Measurements from ENCODE around the gene ANAPC15.

The ANAPC15 gene

GRCh38 chr11:72114570-72114969 lies 2.1 kb upstream of the ANAPC15 start:
- H3K79me1 ChIP-seq (replicated peaks; ENCODE audit: low read length, poor library complexity, severe bottlenecking): no peaks in the 10 kb centered on the region
- peak overlapping the region in 1 of 2 experiments; percentile 50 for H3K4me3 ChIP-seq (ENCODE audit: insufficient read depth in 1 of 2, low read depth in 1 of 2, low read length in 2 of 2)
- WGBS: 97% methylated on average over 1 of the region's 1 CpG

GRCh38 chr11:72112978-72113808 lies 698 bp upstream of the ANAPC15 start:
- Histone ChIP-seq H2AK5ac (ENCODE audit: low read length, severe bottlenecking) (peak overlapping the region; percentile 95), H3K23ac (ENCODE audit: low read length in 2 of 2) (no peak overlapping the region), H3K4ac (ENCODE audit: low read depth in 1 of 2, low read length in 2 of 2) (peak overlapping the region; percentile 54 to 93), H3K79me1 (replicated peaks; ENCODE audit: low read length, poor library complexity, severe bottlenecking) (no peaks in the 10 kb centered on the region), H2BK15ac (ENCODE audit: low read depth, poor library complexity, severe bottlenecking) (peak overlapping the region; percentile 77), H4K91ac (ENCODE audit: low read length) (peak overlapping the region; percentile 78), H2BK5ac (ENCODE audit: low read depth, low read length, poor library complexity, severe bottlenecking) (peak overlapping the region; percentile 3), H3K4me3 (ENCODE audit: insufficient read depth in 1 of 2, low read depth in 1 of 2, low read length in 2 of 2) (peak overlapping the region in 1 of 2 experiments; percentile 81), H2AFZ (ENCODE audit: low read depth, low read length) (no peak overlapping the region), H2BK120ac (ENCODE audit: low read depth, low read length) (no peak overlapping the region), H3K18ac (ENCODE audit: low read depth in 1 of 2, low read length in 2 of 2) (peak overlapping the region in 1 of 2 experiments; percentile 83), H3K4me1 (ENCODE audit: control insufficient read depth, insufficient read depth, low read depth, low read length) (peaks cover 2% of the 10 kb centered on the region), H3K27ac (ENCODE audit: low read length, poor library complexity, severe bottlenecking) (peak overlapping the region; percentile 73), H3K4me2 (ENCODE audit: low read length, poor library complexity, severe bottlenecking) (peak overlapping the region; percentile 53), H2BK12ac (ENCODE audit: low read length in 2 of 2) (peak overlapping the region in 1 of 2 experiments; percentile 47), H4K8ac (ENCODE audit: low read length) (peak overlapping the region; percentile 99), H3K9ac (ENCODE audit: low read length) (peak overlapping the region; percentile 95), H3K36me3 (ENCODE audit: control insufficient read depth in 1 of 2, insufficient read depth in 2 of 2, low read depth in 1 of 2, low read length in 2 of 2) (peaks cover 18 to 22% of the 10 kb centered on the region in 2 experiments), H3K27me3 (ENCODE audit: control insufficient read depth in 1 of 2, insufficient read depth in 1 of 2, low read length in 2 of 2) (no peaks in the 10 kb centered on the region), H3K14ac (ENCODE audit: low read length in 2 of 2) (no peak overlapping the region), H3K9me3 (ENCODE audit: control insufficient read depth, low read length) (no peaks in the 10 kb centered on the region)
- 74% methylated on average over 7 of the region's 9 CpGs for WGBS
- no peak for DNase-seq

More at GRCh38 chr11:72114570-72114969, 2.1 kb upstream of the ANAPC15 start:
- Histone ChIP-seq H3K9ac (ENCODE audit: low read length) (peak overlapping the region; percentile 95), H3K18ac (ENCODE audit: low read depth in 1 of 2, low read length in 2 of 2) (no peak overlapping the region), H2AK5ac (ENCODE audit: low read length, severe bottlenecking) (no peak overlapping the region), H2BK12ac (ENCODE audit: low read length in 2 of 2) (no peak overlapping the region), H3K27me3 (ENCODE audit: control insufficient read depth in 1 of 2, insufficient read depth in 1 of 2, low read length in 2 of 2) (no peaks in the 10 kb centered on the region), H2BK5ac (ENCODE audit: low read depth, low read length, poor library complexity, severe bottlenecking) (no peak overlapping the region), H2AFZ (ENCODE audit: low read depth, low read length) (no peak overlapping the region), H3K27ac (ENCODE audit: low read length, poor library complexity, severe bottlenecking) (no peak overlapping the region), H3K4me1 (ENCODE audit: control insufficient read depth, insufficient read depth, low read depth, low read length) (peaks cover 2% of the 10 kb centered on the region), H2BK120ac (ENCODE audit: low read depth, low read length) (no peak overlapping the region), H3K4me2 (ENCODE audit: low read length, poor library complexity, severe bottlenecking) (no peak overlapping the region), H3K23ac (ENCODE audit: low read length in 2 of 2) (no peak overlapping the region), H3K14ac (ENCODE audit: low read length in 2 of 2) (no peak overlapping the region), H4K91ac (ENCODE audit: low read length) (no peak overlapping the region), H4K8ac (ENCODE audit: low read length) (no peak overlapping the region), H2BK15ac (ENCODE audit: low read depth, poor library complexity, severe bottlenecking) (no peak overlapping the region), H3K9me3 (ENCODE audit: control insufficient read depth, low read length) (no peaks in the 10 kb centered on the region), H3K4ac (ENCODE audit: low read depth in 1 of 2, low read length in 2 of 2) (no peak overlapping the region), H3K36me3 (ENCODE audit: control insufficient read depth in 1 of 2, insufficient read depth in 2 of 2, low read depth in 1 of 2, low read length in 2 of 2) (peaks cover 9 to 18% of the 10 kb centered on the region in 2 experiments)
- no peak for DNase-seq

GRCh38 chr11:72111300-72112142 lies 974 bp downstream of the ANAPC15 start:
- peak overlapping the region in 1 of 2 experiments; percentile 47 for H3K4ac ChIP-seq (ENCODE audit: low read depth in 1 of 2, low read length in 2 of 2)
- H4K8ac ChIP-seq (ENCODE audit: low read length): peak overlapping the region; percentile 92
- peak overlapping the region in 1 of 2 experiments; percentile 29 for H2BK12ac ChIP-seq (ENCODE audit: low read length in 2 of 2)
- H2BK120ac ChIP-seq (ENCODE audit: low read depth, low read length): peak overlapping the region; percentile 4
- H4K91ac ChIP-seq (ENCODE audit: low read length): no peak overlapping the region
- H3K27me3 ChIP-seq (ENCODE audit: control insufficient read depth in 1 of 2, insufficient read depth in 1 of 2, low read length in 2 of 2): no peaks in the 10 kb centered on the region
- peak overlapping the region; percentile 95 for H3K9ac ChIP-seq (ENCODE audit: low read length)
- H3K79me1 ChIP-seq (replicated peaks; ENCODE audit: low read length, poor library complexity, severe bottlenecking): no peaks in the 10 kb centered on the region
- peak overlapping the region; percentile 44 for H3K4me2 ChIP-seq (ENCODE audit: low read length, poor library complexity, severe bottlenecking)
- H2BK5ac ChIP-seq (ENCODE audit: low read depth, low read length, poor library complexity, severe bottlenecking): no peak overlapping the region
- peak overlapping the region; percentile 16 to 69 for H3K18ac ChIP-seq (ENCODE audit: low read depth in 1 of 2, low read length in 2 of 2)
- H3K9me3 ChIP-seq (ENCODE audit: control insufficient read depth, low read length): no peaks in the 10 kb centered on the region
- peak overlapping the region; percentile 59 for H2AK5ac ChIP-seq (ENCODE audit: low read length, severe bottlenecking)
- H3K4me3 ChIP-seq (ENCODE audit: insufficient read depth in 1 of 2, low read depth in 1 of 2, low read length in 2 of 2): peak overlapping the region; percentile 47 to 81
- peak overlapping the region; percentile 74 for H3K27ac ChIP-seq (ENCODE audit: low read length, poor library complexity, severe bottlenecking)
- no peak overlapping the region for H3K14ac ChIP-seq (ENCODE audit: low read length in 2 of 2)
- WGBS: 10% methylated on average over 10 of the region's 10 CpGs
- DNase-seq: no peak
- H3K36me3 ChIP-seq (ENCODE audit: control insufficient read depth in 1 of 2, insufficient read depth in 2 of 2, low read depth in 1 of 2, low read length in 2 of 2): peaks cover 8 to 27% of the 10 kb centered on the region in 2 experiments
- no peak overlapping the region for H3K23ac ChIP-seq (ENCODE audit: low read length in 2 of 2)
- H2AFZ ChIP-seq (ENCODE audit: low read depth, low read length): peak overlapping the region; percentile 36
- peaks cover 2% of the 10 kb centered on the region for H3K4me1 ChIP-seq (ENCODE audit: control insufficient read depth, insufficient read depth, low read depth, low read length)
- no peak overlapping the region for H2BK15ac ChIP-seq (ENCODE audit: low read depth, poor library complexity, severe bottlenecking)

- WGBS: 94% methylated on average over 14 of the region's 14 CpGs
- no peak within 1 kb of the TSS for H2BK120ac ChIP-seq (ENCODE audit: low read depth, low read length)
- peaks cover 18 to 29% of the 10 kb centered on the region in 2 experiments for H3K36me3 ChIP-seq (ENCODE audit: control insufficient read depth in 1 of 2, insufficient read depth in 2 of 2, low read depth in 1 of 2, low read length in 2 of 2)
- H3K27ac ChIP-seq (ENCODE audit: low read length, poor library complexity, severe bottlenecking): no peak within 1 kb of the TSS
- H3K14ac ChIP-seq (ENCODE audit: low read length in 2 of 2): no peak within 1 kb of the TSS
- H2BK12ac ChIP-seq (ENCODE audit: low read length in 2 of 2): peak within 1 kb of the TSS in 1 of 2 experiments; percentile 20
- DNase-seq: no peak
- no peak within 1 kb of the TSS for H3K9ac ChIP-seq (ENCODE audit: low read length)
- H3K4me2 ChIP-seq (ENCODE audit: low read length, poor library complexity, severe bottlenecking): no peak within 1 kb of the TSS
- H3K4me1 ChIP-seq (ENCODE audit: control insufficient read depth, insufficient read depth, low read depth, low read length): peaks cover 9% of the 10 kb centered on the region
- H2BK15ac ChIP-seq (ENCODE audit: low read depth, poor library complexity, severe bottlenecking): no peak within 1 kb of the TSS
- no peak within 1 kb of the TSS for H3K18ac ChIP-seq (ENCODE audit: low read depth in 1 of 2, low read length in 2 of 2)
- H2AFZ ChIP-seq (ENCODE audit: low read depth, low read length): no peak within 1 kb of the TSS
- no peaks in the 10 kb centered on the region for H3K27me3 ChIP-seq (ENCODE audit: control insufficient read depth in 1 of 2, insufficient read depth in 1 of 2, low read length in 2 of 2)
- H3K79me1 ChIP-seq (replicated peaks; ENCODE audit: low read length, poor library complexity, severe bottlenecking): peaks cover 3% of the 10 kb centered on the region
- H3K4me3 ChIP-seq (ENCODE audit: insufficient read depth in 1 of 2, low read depth in 1 of 2, low read length in 2 of 2): no peak within 1 kb of the TSS
- no peaks in the 10 kb centered on the region for H3K9me3 ChIP-seq (ENCODE audit: control insufficient read depth, low read length)
- H3K4ac ChIP-seq (ENCODE audit: low read depth in 1 of 2, low read length in 2 of 2): no peak within 1 kb of the TSS
- no peak within 1 kb of the TSS for H2BK5ac ChIP-seq (ENCODE audit: low read depth, low read length, poor library complexity, severe bottlenecking)
- no peak within 1 kb of the TSS for H3K23ac ChIP-seq (ENCODE audit: low read length in 2 of 2)
- no peak within 1 kb of the TSS for H4K8ac ChIP-seq (ENCODE audit: low read length)
- H2AK5ac ChIP-seq (ENCODE audit: low read length, severe bottlenecking): no peak within 1 kb of the TSS
- peak within 1 kb of the TSS; percentile 64 for H4K91ac ChIP-seq (ENCODE audit: low read length)
Measured at GRCh38 chr11:72105888-72106287, 6.6 kb downstream of the ANAPC15 start, which contains the start of gene TOMT. Gene TOMT (plus strand): TSS chr11:72105924. CDS start chr11:72105952, 28 bp downstream.
